Measurements from ENCODE around the gene HEMGN. TPM values are rescaled to one million over a fixed set of nuclear protein-coding genes. Genes with fewer than 3 reads are reported as not detected.
A peak's percentile ranks its signal among the peaks of the same experiment; 100 is the strongest.

HEMGN gene
- total RNA-seq, 1 experiment from 2014 or later = not detected

DNA sequence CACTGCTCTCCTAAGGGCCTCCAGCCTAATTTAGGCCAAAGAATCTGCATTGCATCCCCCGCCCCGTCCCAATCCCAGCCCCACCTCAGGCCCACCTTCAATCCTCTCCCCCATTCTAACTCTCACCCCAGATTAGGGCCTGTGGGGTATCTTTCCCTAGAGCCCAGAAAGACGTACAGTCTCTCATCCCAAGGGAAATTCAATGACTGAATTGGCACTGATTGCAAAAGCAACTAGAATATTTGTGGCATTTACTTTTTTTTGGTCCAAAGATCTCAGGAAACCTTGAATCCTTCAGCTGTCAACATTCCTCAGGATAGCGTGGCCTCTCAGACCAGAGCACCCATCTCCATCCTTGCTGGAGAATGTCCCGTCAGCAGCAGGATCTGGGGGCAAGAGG lies 46.2 kb downstream of the HEMGN start:
- no peak for DNase-seq

DNA sequence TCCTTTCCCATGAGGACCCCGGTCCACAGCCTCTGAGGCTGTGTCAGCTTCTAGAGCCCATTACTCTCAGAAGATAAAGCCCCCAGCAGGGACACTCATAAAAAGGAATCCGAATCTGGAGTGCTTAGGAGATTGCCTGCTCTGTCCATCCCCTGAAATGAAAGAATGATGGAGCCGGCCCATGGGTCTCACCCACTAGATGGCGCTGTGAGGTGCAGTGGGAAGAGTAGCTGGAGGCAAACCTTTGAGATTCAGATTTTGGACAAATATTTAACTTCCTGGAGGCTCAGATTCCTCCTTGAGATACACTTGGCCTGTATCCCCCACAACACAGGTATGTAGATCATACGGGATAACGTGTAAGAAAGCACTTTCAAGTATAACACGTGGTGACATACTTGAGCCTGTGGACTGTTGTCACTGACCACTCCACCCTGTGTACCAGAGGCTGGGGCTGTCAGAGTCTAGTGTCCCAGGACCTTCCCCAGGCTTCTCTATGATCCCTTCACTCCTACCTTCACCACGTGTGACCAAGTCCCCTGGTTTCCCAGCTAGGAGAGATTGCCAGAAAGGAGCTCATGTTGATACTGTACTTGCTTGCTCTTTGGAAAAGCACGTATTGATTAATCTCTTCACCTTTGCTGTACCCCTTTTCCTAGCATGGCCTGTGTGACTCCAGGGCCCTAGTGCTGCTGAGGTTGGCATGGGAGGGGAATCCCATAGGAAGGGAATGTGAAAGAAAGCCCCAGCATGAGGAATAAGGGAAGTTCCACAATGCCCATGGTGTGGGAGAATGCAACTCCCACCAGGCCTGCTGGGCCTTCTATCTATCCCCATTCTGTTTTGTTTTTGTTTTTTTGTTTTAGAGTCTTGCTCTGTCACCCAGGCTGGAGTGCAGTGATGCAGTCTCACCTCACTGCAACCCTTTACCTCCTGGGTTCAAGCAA lies 47.8 kb downstream of the HEMGN start:
- Histone ChIP-seq H3K9me3 (0 out of 2 replicates have a peak, but pooled peaks cover 2% of the 10 kb centered on the region), H3K4me3 (no peak overlapping the region), H3K36me3 (no peaks in the 10 kb centered on the region), H3K27me3 (no peaks in the 10 kb centered on the region)
- DNase-seq = peak; percentile 5

More for the DNA sequence above, 46.2 kb downstream of the HEMGN start:
- Histone ChIP-seq H3K9me3 (0 out of 2 replicates have a peak, but pooled peaks cover 2% of the 10 kb centered on the region), H3K4me3 (no peak overlapping the region), H3K36me3 (0 out of 2 replicates have a peak, but pooled peaks cover under 1% of the 10 kb centered on the region), H3K27me3 (no peaks in the 10 kb centered on the region)

DNA sequence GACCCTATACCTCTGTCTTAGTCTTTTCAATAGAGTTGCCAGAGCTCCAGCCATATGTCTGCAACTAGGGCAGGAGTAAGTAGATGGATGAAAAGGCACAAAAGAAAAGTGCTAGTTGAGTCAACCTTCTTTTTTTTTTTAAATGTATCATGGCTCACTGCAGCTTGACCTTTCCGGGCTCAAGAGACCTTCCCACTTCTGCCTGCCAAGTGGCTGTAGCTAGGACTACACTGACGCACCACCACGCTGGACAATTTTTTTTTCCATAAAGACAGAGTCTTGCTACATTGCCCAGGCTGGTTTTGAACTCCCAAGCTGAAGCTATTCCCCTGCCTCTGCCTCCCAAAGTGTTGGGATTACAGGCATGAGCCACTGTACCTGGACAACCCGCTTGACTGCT lies 57.6 kb downstream of the HEMGN start:
- no peaks in the 10 kb centered on the region for H3K9me3 ChIP-seq
- H3K27me3 ChIP-seq = no peaks in the 10 kb centered on the region
- no peaks in the 10 kb centered on the region for H3K36me3 ChIP-seq
- peak; percentile 34 for DNase-seq
- no peak overlapping the region for H3K4me3 ChIP-seq

Other genes with a start within 250 kb of the HEMGN start
- gene XPA, start 240.8 kb downstream of the HEMGN start, total RNA-seq (2014; rRNA removed; shearing (Covaris generic); ENCODE audit: low replicate concordance) = 4.9 and 15.5 TPM in 2 replicates
- not detected in 2 replicates for gene FOXE1, start 84.9 kb downstream of the HEMGN start, total RNA-seq (2014; rRNA removed; shearing (Covaris generic); ENCODE audit: low replicate concordance)
- gene TRMO, start 15.7 kb downstream of the HEMGN start, total RNA-seq (2014; rRNA removed; shearing (Covaris generic); ENCODE audit: low replicate concordance) = 16.1 and 33.5 TPM in 2 replicates
- 5.2 and 7.0 TPM in 2 replicates for gene ANP32B, start 45.2 kb upstream of the HEMGN start, total RNA-seq (2014; rRNA removed; shearing (Covaris generic); ENCODE audit: low replicate concordance)
- gene NANS, start 118.6 kb upstream of the HEMGN start, total RNA-seq (2014; rRNA removed; shearing (Covaris generic); ENCODE audit: low replicate concordance) = 164 and 230 TPM in 2 replicates
- 4.2 and 10.5 TPM in 2 replicates for gene TRIM14, start 181.1 kb upstream of the HEMGN start, total RNA-seq (2014; rRNA removed; shearing (Covaris generic); ENCODE audit: low replicate concordance)